Cerebellar nuclear complex (tissue), 1 donor: Measurements from ENCODE around the gene LYRM9.
"Not testable (repeated sequence)": the region's sequence is repeated elsewhere in the genome, so short reads cannot be mapped to it uniquely, and the experiment has no call there.

ENCODE experiments used
- DNase-seq, 2 experiments: peaks; one replicate each; lab custom pipeline; 2025; lab: John Stamatoyannopoulos, UW

LYRM9 gene

DNA sequence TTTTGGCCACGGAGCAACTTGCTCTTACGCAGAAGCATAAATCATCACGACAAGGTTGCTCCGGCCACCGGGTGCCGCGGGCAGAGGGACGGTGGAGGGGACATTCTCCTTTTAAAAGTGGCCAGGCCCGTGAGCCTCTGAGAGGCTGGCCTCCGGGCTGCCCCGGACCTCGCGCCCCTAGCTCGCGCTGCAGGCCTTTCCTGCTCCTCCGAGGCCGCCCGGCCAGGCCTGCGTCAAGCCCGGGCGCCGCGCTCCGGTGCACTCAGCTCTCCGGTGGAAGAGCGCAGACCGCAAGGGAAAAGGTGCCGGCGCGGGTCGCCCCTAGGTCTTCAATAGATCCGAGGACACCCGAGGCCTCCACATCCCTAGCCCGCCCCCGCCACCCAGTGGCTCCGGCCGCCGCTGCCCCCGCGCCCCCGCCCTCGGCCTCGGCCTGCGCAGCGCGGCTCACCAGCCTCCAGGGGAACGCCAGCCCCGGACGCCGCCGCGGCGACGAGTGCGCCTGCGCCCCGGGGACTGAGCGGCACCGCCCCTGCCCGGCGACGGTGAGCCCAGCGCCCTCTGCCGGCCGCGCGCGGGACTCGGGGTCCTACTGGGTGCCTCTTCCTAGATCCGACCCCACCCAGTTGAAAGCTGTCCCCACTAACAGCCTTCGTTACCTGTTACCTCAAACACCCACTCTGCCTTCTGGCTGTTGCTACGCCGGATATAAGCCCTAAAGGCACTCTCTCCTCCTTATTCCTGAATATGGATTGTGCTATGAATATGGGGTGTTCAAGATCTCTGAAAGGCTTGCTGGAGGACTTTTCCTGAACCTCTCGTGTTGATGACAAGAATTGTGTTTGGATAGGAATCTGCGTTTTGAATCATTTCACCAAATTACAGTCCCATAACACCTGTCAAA is at the start of gene LYRM9:
TSS of gene LYRM9 (minus strand) at position 500 of the 904 bp plus-strand sequence. CDS start 10,671 bp downstream, outside the sequence.
- DNase-seq, result peak in 1 of 2 experiments; percentile 67

GRCh38 chr17:27940503-27941428 is 47.6 kb upstream of the LYRM9 start:
- DNase-seq, result no peak

GRCh38 chr17:27939474-27940465 is 46.6 kb upstream of the LYRM9 start:
- no peak for DNase-seq

- DNase-seq, result no peak
Observed at GRCh38 chr17:27938864-27939263, 45.7 kb upstream of the LYRM9 start.

- DNase-seq, result no peak
Observed at GRCh38 chr17:27938241-27938640, 45.1 kb upstream of the LYRM9 start.

DNA sequence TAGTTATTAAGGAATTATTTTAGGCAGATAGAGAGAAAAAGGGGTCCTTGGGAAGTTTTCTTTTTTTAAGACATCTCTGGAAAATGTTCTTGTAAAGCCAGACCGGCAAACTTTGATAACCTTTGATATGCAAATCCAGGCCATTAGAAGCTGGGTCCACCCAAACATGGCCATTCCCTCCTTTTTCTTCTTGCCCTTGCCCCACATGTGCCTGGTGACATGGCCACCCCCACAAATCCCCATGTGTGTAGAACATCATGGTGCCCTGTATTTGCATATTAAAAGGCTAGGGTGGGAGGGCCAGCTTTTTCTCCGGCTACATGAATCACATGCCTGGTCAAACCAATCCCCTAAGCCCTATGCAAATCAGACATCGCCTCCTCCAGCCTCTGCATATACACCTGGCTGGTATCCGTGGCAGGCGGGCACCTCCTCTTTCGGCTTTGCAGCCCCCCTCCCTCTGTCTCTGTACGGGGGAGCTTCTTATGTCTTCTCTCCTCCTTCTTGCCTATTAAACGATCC is 43.9 kb upstream of the LYRM9 start:
- no peak for DNase-seq

DNA sequence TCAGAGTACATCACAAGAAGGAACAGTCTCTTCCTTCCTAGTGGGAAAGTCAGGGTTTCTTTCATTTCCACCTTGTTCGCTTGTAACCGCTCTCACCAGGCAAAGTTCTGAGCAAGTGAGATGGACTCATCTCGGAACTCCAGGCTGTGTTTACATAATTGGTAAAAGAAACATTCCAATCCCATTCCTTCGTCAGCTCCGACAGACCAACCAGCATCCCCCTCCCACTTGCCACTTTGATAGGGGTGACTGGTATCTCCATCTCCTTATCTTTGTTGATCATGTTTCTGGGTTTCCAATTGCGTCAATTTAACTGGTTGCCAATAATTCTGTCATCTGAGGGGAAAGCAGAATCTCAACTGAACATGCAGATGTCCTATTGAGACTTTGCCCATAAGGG is 36.8 kb upstream of the LYRM9 start:
- DNase-seq, result no peak

- no peak for DNase-seq
Observed at GRCh38 chr17:27928587-27928986, 35.4 kb upstream of the LYRM9 start.

- DNase-seq, result no peak
Observed at GRCh38 chr17:27927781-27928180, 34.6 kb upstream of the LYRM9 start.

- DNase-seq, result no peak
Observed at GRCh38 chr17:27921599-27921998, 28.4 kb upstream of the LYRM9 start.

GRCh38 chr17:27921077-27921476 is 27.9 kb upstream of the LYRM9 start:
- DNase-seq, result no peak

- DNase-seq, result no peak
Observed at GRCh38 chr17:27920569-27920968, 27.4 kb upstream of the LYRM9 start.

GRCh38 chr17:27919079-27919478 is 25.9 kb upstream of the LYRM9 start:
- DNase-seq, result no peak

DNA sequence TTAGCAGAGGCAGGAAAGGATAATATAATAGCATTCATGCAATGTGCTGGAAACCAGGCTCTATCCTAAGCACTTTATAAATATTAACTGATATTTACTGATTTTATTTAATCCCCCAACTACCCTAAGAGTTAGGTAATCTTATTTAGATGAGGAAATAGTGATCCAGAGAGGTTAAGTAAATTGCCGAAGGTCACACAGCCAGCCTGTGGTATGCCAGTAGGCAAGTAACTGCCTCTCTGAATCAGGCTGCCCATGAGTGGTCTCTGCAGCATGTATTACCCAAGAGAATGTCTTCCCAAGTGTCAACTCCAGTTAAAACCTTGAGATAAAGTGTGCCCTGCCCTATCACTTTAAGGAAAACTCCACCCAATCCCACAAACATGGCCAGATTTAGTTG is 25.3 kb upstream of the LYRM9 start:
- DNase-seq, result no peak

DNA sequence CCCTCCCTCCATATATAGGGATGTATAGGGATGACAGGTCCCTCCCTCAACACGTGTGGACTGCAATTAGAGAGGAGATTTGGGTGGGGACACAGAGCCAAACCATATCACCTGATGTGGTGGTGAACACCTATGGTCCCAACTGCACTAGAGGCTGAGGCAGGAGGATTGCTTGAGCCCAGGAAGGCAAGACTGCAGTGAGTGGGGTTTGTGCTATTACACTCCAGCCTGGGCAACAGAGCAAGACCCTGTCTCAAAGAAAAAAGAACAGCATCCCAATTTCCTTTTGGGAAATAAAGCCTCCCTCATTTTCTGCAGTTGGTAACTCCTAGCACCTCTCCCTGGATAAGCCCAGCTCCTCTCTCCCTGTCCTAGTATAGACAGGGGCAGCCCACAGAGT is 23.8 kb upstream of the LYRM9 start:
- no peak for DNase-seq

DNA sequence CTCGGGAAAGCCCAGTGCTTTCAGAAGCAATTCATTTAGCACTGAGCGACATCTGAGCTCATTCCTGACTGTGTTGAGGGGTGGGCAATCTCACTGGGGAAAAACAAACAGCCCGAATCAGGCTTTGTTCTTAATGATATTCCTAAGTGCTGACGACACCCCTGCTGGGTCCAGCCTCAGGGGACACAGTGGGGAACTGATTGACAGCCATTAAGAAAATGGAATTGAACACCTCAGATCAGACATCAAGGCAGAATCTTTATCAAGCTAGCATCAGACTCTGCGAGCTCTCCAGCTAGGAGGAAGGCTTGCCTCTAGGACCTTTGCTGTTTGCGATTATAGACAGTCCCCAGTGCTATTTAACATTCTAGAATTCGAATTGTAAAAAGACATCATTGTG is 22.5 kb upstream of the LYRM9 start:
- DNase-seq, result no peak

GRCh38 chr17:27914382-27914781 is 21.2 kb upstream of the LYRM9 start:
- DNase-seq, result no peak

DNA sequence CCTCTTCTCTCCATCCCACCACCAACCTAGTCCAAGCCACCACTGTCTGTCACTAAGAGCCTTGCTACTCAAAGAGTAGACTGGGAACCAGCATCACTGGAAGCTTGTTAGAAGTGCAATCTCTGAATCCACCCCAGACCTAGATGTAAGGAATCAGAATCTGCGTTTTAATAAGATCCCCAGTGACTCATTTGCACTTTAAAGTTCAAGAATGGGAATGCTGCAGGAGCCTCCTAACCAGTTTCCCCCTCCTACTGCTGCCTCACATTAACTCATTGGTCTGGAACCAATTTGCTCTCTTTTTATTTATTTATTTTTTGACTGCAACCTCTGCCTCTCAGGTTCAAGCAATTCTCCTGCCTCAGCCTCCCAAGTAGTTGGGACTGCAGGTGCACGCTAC is 19.8 kb upstream of the LYRM9 start:
- no peak for DNase-seq

DNA sequence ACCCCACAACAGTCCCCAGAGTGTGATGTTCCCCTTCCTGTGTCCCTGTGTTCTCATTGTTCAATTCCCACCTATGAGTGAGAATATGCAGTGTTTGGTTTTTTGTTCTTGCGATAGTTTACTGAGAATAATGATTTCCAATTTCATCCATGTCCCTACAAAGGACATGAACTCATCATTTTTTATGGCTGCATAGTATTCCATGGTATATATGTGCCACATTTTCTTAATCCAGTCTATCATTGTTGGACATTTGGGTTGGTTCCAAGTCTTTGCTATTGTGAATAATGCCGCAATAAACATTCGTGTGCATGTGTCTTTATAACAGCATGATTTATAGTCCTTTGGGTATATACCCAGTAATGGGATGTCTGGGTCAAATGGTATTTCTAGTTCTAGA is 19.1 kb upstream of the LYRM9 start:
- not testable (repeated sequence) for DNase-seq

- DNase-seq, result no peak
Observed at GRCh38 chr17:27907976-27908558, 14.9 kb upstream of the LYRM9 start.

DNA sequence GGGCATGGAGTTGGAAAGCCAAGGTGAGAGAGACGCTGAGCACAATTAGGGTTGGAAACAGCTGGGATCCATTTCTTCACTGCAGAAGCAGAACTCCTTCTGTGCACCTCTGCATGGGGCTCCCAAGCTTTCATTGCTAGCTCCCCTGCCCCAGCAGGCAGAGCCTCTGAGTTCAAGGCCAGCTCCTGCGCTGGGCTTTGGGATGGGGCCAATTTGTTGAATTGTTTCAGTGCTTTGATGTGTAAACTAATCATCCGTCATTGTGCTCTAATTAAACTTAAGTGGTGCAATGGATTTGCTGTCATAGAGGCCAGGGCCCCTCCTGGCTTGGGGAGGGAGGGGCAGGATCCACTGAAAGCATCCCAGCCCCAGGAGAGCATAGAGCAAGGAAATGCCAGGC is 13.5 kb upstream of the LYRM9 start:
- no peak for DNase-seq
